ENCODE results near the gene THBD. TPM values are rescaled to one million over a fixed set of nuclear protein-coding genes. Genes with fewer than 3 reads are reported as not detected.

THBD gene
- total RNA-seq, 1 experiment from 2014 or later = not detected

DNA sequence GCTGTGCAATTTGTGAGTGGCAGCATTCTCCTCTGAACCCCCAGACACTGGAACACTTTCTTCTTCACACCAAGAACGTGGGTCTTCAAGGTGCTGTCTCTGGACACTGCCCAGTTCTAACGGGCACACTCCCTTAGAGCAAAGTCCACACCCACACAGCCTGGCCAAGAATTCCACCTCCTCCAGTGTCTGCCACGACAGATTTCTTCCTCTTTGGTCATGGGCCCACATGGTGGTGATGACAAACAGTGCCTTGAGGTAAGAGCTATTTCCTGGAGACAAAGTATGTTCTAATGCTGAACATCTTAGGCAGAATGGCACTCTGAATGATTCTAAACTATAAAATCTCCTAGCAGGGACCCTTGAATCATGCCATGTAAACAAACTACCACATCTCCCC lies 39.8 kb downstream of the THBD start:
- Mint-ChIP-seq H3K27me3 (ENCODE audit: unreplicated experiment) (no peaks in the 10 kb centered on the region), H3K36me3 (ENCODE audit: insufficient read depth, unreplicated experiment) (no peaks in the 10 kb centered on the region), H3K9me3 (ENCODE audit: low read depth, unreplicated experiment) (no peaks in the 10 kb centered on the region), H3K4me3 (ENCODE audit: low read depth, unreplicated experiment) (no peak overlapping the region), H3K4me1 (ENCODE audit: low read depth, unreplicated experiment) (no peaks in the 10 kb centered on the region), H3K27ac (ENCODE audit: unreplicated experiment) (no peak overlapping the region)
- CTCF ChIA-PET = no interaction called here
- intact Hi-C loops (cut with micrococcal nuclease; ENCODE audit: unreplicated experiment) = no loop called here
- TF ChIP-seq, protein P1, sequence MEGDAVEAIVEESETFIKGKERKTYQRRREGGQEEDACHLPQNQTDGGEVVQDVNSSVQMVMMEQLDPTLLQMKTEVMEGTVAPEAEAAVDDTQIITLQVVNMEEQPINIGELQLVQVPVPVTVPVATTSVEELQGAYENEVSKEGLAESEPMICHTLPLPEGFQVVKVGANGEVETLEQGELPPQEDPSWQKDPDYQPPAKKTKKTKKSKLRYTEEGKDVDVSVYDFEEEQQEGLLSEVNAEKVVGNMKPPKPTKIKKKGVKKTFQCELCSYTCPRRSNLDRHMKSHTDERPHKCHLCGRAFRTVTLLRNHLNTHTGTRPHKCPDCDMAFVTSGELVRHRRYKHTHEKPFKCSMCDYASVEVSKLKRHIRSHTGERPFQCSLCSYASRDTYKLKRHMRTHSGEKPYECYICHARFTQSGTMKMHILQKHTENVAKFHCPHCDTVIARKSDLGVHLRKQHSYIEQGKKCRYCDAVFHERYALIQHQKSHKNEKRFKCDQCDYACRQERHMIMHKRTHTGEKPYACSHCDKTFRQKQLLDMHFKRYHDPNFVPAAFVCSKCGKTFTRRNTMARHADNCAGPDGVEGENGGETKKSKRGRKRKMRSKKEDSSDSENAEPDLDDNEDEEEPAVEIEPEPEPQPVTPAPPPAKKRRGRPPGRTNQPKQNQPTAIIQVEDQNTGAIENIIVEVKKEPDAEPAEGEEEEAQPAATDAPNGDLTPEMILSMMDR (IDR thresholded peaks at IDR 0.05; ENCODE audit: unreplicated experiment) = no peak
- no peak for DNase-seq
- BruUV-seq (replicated peaks) = no TSS peak

DNA sequence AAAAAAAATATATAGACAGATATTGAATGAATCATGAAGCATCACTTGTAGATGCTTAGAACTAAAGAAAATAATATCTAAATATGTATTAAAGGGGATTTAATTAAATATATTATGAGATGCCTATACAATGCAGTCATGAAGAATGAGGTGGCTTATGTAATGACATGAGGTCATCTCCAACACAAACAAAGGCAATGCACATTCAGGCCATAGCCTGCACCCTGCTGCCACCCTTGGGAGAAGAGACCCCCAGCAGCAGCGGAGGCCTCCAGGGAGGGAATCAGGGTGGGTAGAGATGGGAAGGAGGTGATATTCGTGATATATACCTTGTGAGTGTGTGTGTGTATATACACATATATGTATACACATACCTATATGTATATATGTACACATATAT lies 40.8 kb downstream of the THBD start:
- Mint-ChIP-seq H3K27ac (ENCODE audit: unreplicated experiment) (no peak overlapping the region), H3K9me3 (ENCODE audit: low read depth, unreplicated experiment) (no peaks in the 10 kb centered on the region), H3K4me3 (ENCODE audit: low read depth, unreplicated experiment) (no peak overlapping the region), H3K27me3 (ENCODE audit: unreplicated experiment) (no peaks in the 10 kb centered on the region), H3K4me1 (ENCODE audit: low read depth, unreplicated experiment) (no peaks in the 10 kb centered on the region), H3K36me3 (ENCODE audit: insufficient read depth, unreplicated experiment) (no peaks in the 10 kb centered on the region)
- TF ChIP-seq, protein P1 (IDR thresholded peaks at IDR 0.05; ENCODE audit: unreplicated experiment) = no peak
- no peak for DNase-seq
- intact Hi-C loops (cut with micrococcal nuclease; ENCODE audit: unreplicated experiment) = no loop called here
- CTCF ChIA-PET = no interaction called here
- BruUV-seq (replicated peaks) = no TSS peak

DNA sequence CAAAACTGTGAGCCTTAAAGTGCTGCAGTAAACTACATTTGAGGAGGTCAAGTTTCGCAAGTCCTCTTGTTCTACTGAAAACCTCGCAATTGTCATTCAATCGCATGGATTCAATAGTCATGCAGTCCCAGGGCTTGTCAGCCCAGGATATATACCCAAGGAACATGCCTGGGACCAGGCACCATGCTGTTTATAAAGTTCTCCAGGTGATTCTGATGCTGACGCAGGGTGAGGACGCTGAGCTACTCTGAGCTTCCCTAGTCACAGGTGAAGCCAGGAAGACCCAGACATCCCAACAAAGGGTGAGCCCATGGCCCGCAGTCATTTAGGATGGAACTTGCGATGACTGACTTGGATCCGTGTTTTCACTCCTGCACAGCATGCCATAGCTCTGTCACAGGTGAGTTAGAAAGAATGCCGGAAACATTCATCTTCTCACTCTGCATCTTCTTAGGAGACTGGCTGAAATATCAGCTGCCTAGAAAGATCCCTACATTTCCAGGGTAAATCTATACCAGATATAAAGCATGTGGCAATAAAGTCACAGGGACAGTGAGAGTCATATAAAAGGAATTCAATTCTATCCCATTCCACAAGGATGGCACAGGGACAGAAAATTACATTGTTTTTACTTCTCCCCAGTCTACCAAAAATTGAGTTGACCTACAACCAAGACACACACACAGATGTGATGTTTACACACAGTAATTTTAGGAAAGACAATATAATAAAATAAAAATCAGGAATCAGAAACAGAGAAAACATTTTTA lies 41.4 kb downstream of the THBD start:
- Mint-ChIP-seq H3K9me3 (ENCODE audit: low read depth, unreplicated experiment) (no peaks in the 10 kb centered on the region), H3K27me3 (ENCODE audit: unreplicated experiment) (no peaks in the 10 kb centered on the region), H3K4me3 (ENCODE audit: low read depth, unreplicated experiment) (no peak overlapping the region), H3K27ac (ENCODE audit: unreplicated experiment) (no peak overlapping the region), H3K36me3 (ENCODE audit: insufficient read depth, unreplicated experiment) (no peaks in the 10 kb centered on the region), H3K4me1 (ENCODE audit: low read depth, unreplicated experiment) (no peaks in the 10 kb centered on the region)
- TF ChIP-seq, protein P1 (IDR thresholded peaks at IDR 0.05; ENCODE audit: unreplicated experiment) = no peak
- CTCF ChIA-PET = no interaction called here
- no peak for DNase-seq
- intact Hi-C loops (cut with micrococcal nuclease; ENCODE audit: unreplicated experiment) = no loop called here
- BruUV-seq (replicated peaks) = no TSS peak

DNA sequence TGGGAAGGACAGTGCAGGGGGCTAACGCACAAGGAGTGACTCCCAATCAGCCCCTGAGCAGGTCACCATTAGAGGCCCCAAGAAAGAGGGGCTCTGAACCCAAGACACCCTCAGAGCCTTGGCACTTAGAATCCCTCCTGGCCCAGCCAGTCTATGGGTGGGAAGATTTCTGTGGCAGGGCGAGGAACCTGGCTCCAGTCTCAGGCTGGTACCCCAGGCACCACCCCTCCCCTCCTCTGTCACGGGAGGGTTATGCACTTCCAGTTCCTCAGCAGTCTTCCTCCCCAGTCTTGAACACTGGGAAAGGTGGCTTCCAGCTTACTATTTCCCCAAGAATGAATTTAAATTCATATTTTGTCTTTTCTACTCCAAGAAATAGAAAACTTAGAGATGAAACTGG lies 42.0 kb downstream of the THBD start:
- no TSS peak for BruUV-seq (replicated peaks)
- TF ChIP-seq, protein P1 (IDR thresholded peaks at IDR 0.05; ENCODE audit: unreplicated experiment) = no peak
- H3K9me3 Mint-ChIP-seq (ENCODE audit: low read depth, unreplicated experiment) = no peaks in the 10 kb centered on the region
- DNase-seq = no peak
- no peaks in the 10 kb centered on the region for H3K4me1 Mint-ChIP-seq (ENCODE audit: low read depth, unreplicated experiment)
- CTCF ChIA-PET = no interaction called here
- no peaks in the 10 kb centered on the region for H3K36me3 Mint-ChIP-seq (ENCODE audit: insufficient read depth, unreplicated experiment)
- intact Hi-C loops (cut with micrococcal nuclease; ENCODE audit: unreplicated experiment) = no loop called here
- no peak overlapping the region for H3K27ac Mint-ChIP-seq (ENCODE audit: unreplicated experiment)
- no peaks in the 10 kb centered on the region for H3K27me3 Mint-ChIP-seq (ENCODE audit: unreplicated experiment)
- no peak overlapping the region for H3K4me3 Mint-ChIP-seq (ENCODE audit: low read depth, unreplicated experiment)

Data from Calu3 (cell line).